HepG2 (cell line): Measurements from ENCODE around the gene CAPRIN2. TPM values are rescaled to one million over a fixed set of nuclear protein-coding genes. Genes with fewer than 3 reads are reported as not detected.

Experiments used
- ADNP ChIP-seq: sonication (generic); formaldehyde crosslinking; IDR thresholded peaks from 2 replicates; pipeline ENCODE4 v1.4.0; 2020; ENCODE audit warnings: missing genetic modification reagents
- FOXP1 ChIP-seq, 2 experiments: fragments of 450-650 bp in 1 of 2; IDR thresholded peaks; 2 replicates each; pipeline ENCODE4 v1.6.1; 2017 to 2018; ENCODE audit warnings: antibody characterized with exemption in 1 of 2
- GZF1 ChIP-seq: sonication (generic); formaldehyde crosslinking; IDR thresholded peaks from 2 replicates; pipeline ENCODE4 v1.5.1; 2020; ENCODE audit warnings: mild to moderate bottlenecking, missing genetic modification reagents
- PHF5A ChIP-seq: IDR thresholded peaks from one replicate; pipeline ENCODE4 v1.6.1; 2018; ENCODE audit warnings: low read depth, missing genetic modification reagents; ENCODE audit not compliant: unreplicated experiment
- REPIN1 ChIP-seq: sonication (generic); formaldehyde crosslinking; IDR thresholded peaks from 2 replicates; pipeline ENCODE4 v1.8.0; 2022; ENCODE audit warnings: missing genetic modification reagents, low read depth, mild to moderate bottlenecking, borderline replicate concordance
- SNAPC2 ChIP-seq: sonication (generic); formaldehyde crosslinking; IDR thresholded peaks from 2 replicates; pipeline ENCODE4 v1.8.1; 2022; ENCODE audit warnings: mild to moderate bottlenecking, missing genetic modification reagents
- TOE1 ChIP-seq: sonication (generic); formaldehyde crosslinking; IDR thresholded peaks from 2 replicates; pipeline ENCODE4 v1.4.0; 2020; ENCODE audit warnings: mild to moderate bottlenecking, missing genetic modification reagents
- TSC22D2 ChIP-seq: sonication (generic); formaldehyde crosslinking; IDR thresholded peaks from 2 replicates; pipeline ENCODE4 v1.5.1; 2020; ENCODE audit warnings: missing genetic modification reagents, mild to moderate bottlenecking, borderline replicate concordance
- ZEB1 ChIP-seq: IDR thresholded peaks from 2 replicates; pipeline ENCODE4 v1.6.1; 2012; ENCODE audit warnings: mild to moderate bottlenecking, low read depth, inconsistent platforms; ENCODE audit not compliant: insufficient replicate concordance
- ZFP90 ChIP-seq: sonication (generic); formaldehyde crosslinking; IDR thresholded peaks from 2 replicates; pipeline ENCODE4 v1.8.0; 2022; ENCODE audit warnings: missing genetic modification reagents, mild to moderate bottlenecking, inconsistent platforms, borderline replicate concordance
- ZKSCAN5 ChIP-seq: sonication (generic); formaldehyde crosslinking; IDR thresholded peaks from 2 replicates; pipeline ENCODE4 v1.5.1; 2020; ENCODE audit warnings: mild to moderate bottlenecking, missing genetic modification reagents
- ZMAT3 ChIP-seq: sonication (generic); formaldehyde crosslinking; conservative IDR thresholded peaks from 2 replicates; pipeline ENCODE4 v1.7.0; 2021; ENCODE audit warnings: missing genetic modification reagents
- ZNF292 ChIP-seq: sonication (generic); formaldehyde crosslinking; IDR thresholded peaks from 2 replicates; pipeline ENCODE4 v1.8.1; 2022; ENCODE audit warnings: mild to moderate bottlenecking, low read depth, missing genetic modification reagents, borderline replicate concordance
- ZNF615 ChIP-seq: sonication (generic); formaldehyde crosslinking; IDR thresholded peaks from 2 replicates; pipeline ENCODE4 v1.5.0; 2020; ENCODE audit warnings: mild to moderate bottlenecking, missing genetic modification reagents, borderline replicate concordance
- ZNF703 ChIP-seq: sonication (generic); formaldehyde crosslinking; IDR thresholded peaks from 2 replicates; pipeline ENCODE4 v1.5.1; 2020; ENCODE audit warnings: missing genetic modification reagents, mild to moderate bottlenecking, moderate library complexity, borderline replicate concordance
- polyA plus RNA-seq, 8 experiments: library from polyadenylated mRNA; depleted of rRNA in 3 of 8; stranded (reverse) in 7 of 8; unstranded in 1 of 8; fragments of >200 nt; fragmentation: Illumina TruSeq in 4 of 8; extraction: Trizol in 4 of 8; gene quantifications; 2 replicates each; pipeline versions ENCODE4 v1.2.1 to v1.2.3, GENCODE V29; 2011 to 2016; ENCODE audit warnings: low read depth in 4 of 8, missing spikeins in 1 of 8, mixed read lengths in 1 of 8; ENCODE audit not compliant: insufficient read depth in 1 of 8
- total RNA-seq, 5 experiments: library from RNA; depleted of rRNA; stranded (reverse); fragments of >200 nt; fragmentation: Illumina TruSeq; extraction: Trizol; gene quantifications; 2 replicates each; pipeline ENCODE4 v1.2.3, GENCODE V29; 2016; ENCODE audit warnings: low read depth in 1 of 5
- TF ChIP-seq, protein P1 (sequence below): sonication (generic); formaldehyde crosslinking; IDR thresholded peaks from 2 replicates; pipeline ENCODE4 v1.4.0; 2020; ENCODE audit warnings: low read depth, mild to moderate bottlenecking, missing genetic modification reagents
- TF ChIP-seq, protein P2 (sequence below): sonication (generic); formaldehyde crosslinking; IDR thresholded peaks from 2 replicates; pipeline ENCODE4 v1.5.1; 2020; ENCODE audit warnings: missing genetic modification reagents, mild to moderate bottlenecking, borderline replicate concordance
- TF ChIP-seq, protein P3 (sequence below), 2 experiments: sonication (generic) in 1 of 2; formaldehyde crosslinking in 1 of 2; IDR thresholded peaks; 2 replicates each; pipeline versions ENCODE4 v1.6.1 to v1.9.0; 2014 to 2022; ENCODE audit warnings: antibody characterized with exemption in 1 of 2, borderline replicate concordance in 1 of 2, inconsistent platforms in 1 of 2, low read depth in 1 of 2, missing genetic modification reagents in 1 of 2

Gene CAPRIN2
- total and polyA plus RNA-seq, 2 of the 13 experiments (the other 11 are each of a cell fraction or from before 2014, with no cell fraction given), result 21.7 to 30.6 TPM

DNA sequence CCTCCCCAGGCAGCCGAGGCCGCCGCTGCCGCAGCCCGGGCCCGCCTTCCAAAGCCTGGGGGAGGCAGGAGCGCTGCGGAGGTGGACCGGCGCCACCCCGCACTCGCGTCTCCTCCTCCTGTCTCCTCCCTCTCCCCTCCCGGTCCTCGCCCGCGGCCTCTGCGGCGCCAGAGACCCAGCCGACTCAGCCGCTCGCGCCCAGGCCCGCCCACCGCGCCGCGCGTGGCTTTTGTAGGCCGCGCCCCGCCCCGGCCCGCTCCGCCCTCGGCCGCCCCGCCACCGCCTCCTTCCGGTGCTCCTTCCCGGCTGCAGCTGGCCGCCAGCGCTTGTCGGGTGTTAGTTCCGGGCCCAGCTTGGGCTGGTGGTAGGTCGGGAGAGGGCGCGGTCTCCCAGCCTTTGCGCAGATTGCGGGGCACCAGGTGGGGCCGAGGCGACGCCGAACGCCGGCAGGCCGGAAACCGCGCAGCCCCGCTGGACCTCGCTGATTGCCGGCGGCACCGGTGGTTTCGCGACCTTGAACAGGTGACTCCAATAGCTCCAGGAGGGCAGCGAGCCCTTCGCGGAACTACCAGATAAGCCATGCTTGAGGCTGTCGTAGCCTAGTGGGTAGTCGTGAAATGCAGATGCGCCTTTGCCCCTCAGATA is at the start of gene CAPRIN2 (continued):
- TF ChIP-seq ZKSCAN5 (CRISPR knock-in tag) (no peak), ADNP (CRISPR knock-in tag) (no peak), ZNF703 (0 out of 2 replicates have a peak, but pooled peaks have one; percentile 68), ZFP90 (CRISPR knock-in tag) (no peak), ZNF615 (CRISPR knock-in tag) (no peak), PHF5A (CRISPR knock-in tag) (peak; percentile 44), TOE1 (CRISPR knock-in tag) (no peak), REPIN1 (CRISPR knock-in tag) (peak; percentile 92), GZF1 (CRISPR knock-in tag) (no peak), FOXP1 (IDR thresholded peaks at IDR 0.05) (no peak), FOXP1 (CRISPR knock-in tag; IDR thresholded peaks at IDR 0.05) (0 out of 2 replicates have a peak, but pooled peaks have one; percentile 19), ZNF292 (CRISPR knock-in tag) (peak; percentile 74; the same call in 1 of the 2 replicates), ZEB1 (peak; percentile 86), ZMAT3 (peak; percentile 83; the same call in 1 of the 2 replicates), TSC22D2 (CRISPR knock-in tag) (no peak), SNAPC2 (CRISPR knock-in tag) (0 out of 2 replicates have a peak, but pooled peaks have one; percentile 57)
- TF ChIP-seq, protein P1, sequence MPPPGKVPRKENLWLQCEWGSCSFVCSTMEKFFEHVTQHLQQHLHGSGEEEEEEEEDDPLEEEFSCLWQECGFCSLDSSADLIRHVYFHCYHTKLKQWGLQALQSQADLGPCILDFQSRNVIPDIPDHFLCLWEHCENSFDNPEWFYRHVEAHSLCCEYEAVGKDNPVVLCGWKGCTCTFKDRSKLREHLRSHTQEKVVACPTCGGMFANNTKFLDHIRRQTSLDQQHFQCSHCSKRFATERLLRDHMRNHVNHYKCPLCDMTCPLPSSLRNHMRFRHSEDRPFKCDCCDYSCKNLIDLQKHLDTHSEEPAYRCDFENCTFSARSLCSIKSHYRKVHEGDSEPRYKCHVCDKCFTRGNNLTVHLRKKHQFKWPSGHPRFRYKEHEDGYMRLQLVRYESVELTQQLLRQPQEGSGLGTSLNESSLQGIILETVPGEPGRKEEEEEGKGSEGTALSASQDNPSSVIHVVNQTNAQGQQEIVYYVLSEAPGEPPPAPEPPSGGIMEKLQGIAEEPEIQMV (CRISPR knock-in tag), result peak; percentile 83; the same call in 1 of the 2 replicates
- TF ChIP-seq, protein P2, sequence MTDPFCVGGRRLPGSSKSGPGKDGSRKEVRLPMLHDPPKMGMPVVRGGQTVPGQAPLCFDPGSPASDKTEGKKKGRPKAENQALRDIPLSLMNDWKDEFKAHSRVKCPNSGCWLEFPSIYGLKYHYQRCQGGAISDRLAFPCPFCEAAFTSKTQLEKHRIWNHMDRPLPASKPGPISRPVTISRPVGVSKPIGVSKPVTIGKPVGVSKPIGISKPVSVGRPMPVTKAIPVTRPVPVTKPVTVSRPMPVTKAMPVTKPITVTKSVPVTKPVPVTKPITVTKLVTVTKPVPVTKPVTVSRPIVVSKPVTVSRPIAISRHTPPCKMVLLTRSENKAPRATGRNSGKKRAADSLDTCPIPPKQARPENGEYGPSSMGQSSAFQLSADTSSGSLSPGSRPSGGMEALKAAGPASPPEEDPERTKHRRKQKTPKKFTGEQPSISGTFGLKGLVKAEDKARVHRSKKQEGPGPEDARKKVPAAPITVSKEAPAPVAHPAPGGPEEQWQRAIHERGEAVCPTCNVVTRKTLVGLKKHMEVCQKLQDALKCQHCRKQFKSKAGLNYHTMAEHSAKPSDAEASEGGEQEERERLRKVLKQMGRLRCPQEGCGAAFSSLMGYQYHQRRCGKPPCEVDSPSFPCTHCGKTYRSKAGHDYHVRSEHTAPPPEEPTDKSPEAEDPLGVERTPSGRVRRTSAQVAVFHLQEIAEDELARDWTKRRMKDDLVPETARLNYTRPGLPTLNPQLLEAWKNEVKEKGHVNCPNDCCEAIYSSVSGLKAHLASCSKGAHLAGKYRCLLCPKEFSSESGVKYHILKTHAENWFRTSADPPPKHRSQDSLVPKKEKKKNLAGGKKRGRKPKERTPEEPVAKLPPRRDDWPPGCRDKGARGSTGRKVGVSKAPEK (CRISPR knock-in tag), result no peak
- TF ChIP-seq, protein P3, sequence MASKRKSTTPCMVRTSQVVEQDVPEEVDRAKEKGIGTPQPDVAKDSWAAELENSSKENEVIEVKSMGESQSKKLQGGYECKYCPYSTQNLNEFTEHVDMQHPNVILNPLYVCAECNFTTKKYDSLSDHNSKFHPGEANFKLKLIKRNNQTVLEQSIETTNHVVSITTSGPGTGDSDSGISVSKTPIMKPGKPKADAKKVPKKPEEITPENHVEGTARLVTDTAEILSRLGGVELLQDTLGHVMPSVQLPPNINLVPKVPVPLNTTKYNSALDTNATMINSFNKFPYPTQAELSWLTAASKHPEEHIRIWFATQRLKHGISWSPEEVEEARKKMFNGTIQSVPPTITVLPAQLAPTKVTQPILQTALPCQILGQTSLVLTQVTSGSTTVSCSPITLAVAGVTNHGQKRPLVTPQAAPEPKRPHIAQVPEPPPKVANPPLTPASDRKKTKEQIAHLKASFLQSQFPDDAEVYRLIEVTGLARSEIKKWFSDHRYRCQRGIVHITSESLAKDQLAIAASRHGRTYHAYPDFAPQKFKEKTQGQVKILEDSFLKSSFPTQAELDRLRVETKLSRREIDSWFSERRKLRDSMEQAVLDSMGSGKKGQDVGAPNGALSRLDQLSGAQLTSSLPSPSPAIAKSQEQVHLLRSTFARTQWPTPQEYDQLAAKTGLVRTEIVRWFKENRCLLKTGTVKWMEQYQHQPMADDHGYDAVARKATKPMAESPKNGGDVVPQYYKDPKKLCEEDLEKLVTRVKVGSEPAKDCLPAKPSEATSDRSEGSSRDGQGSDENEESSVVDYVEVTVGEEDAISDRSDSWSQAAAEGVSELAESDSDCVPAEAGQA (IDR thresholded peaks at IDR 0.05; ENCODE audit: low read depth), result no peak; the same call in 1 of the 2 replicates
- TF ChIP-seq, protein P3 (CRISPR knock-in tag; IDR thresholded peaks at IDR 0.05; ENCODE audit: borderline replicate concordance), result 0 out of 2 replicates have a peak, but pooled peaks have one; percentile 39
